Measurements from ENCODE around the gene SHISA7. TPM values are rescaled to one million over a fixed set of nuclear protein-coding genes. Genes with fewer than 3 reads are reported as not detected.

SHISA7 gene
- total and polyA plus RNA-seq, 4 donors = 1.6 TPM; not detected in 3

GRCh38 chr19:55461259-55461973 is 18.3 kb upstream of the SHISA7 start, which contains the start of gene ISOC2:
Gene ISOC2 (minus strand): TSS chr19:55461642. CDS start chr19:55456486, 5,156 bp downstream.
- WGBS = under 1% methylated on average over 54 of the region's 54 CpGs
- TF ChIP-seq FOXA1 (IDR thresholded peaks at IDR 0.05) (no peak), FOXA2 (IDR thresholded peaks at IDR 0.05) (no peak), SP1 (IDR thresholded peaks at IDR 0.05) (peak; percentile 96), RAD21 (IDR thresholded peaks at IDR 0.05) (no peak), MAX (IDR thresholded peaks at IDR 0.05) (peak; percentile 69), YY1 (IDR thresholded peaks at IDR 0.05) (peak; percentile 14), HNF4G (IDR thresholded peaks at IDR 0.05) (no peak), ZBTB33 (IDR thresholded peaks at IDR 0.05) (no peak), CTCF (IDR thresholded peaks at IDR 0.05; ENCODE audit: low read depth, low read length, missing input control) (no peak), RXRA (IDR thresholded peaks at IDR 0.05) (no peak), JUND (IDR thresholded peaks at IDR 0.05) (peak in 1 of 2 donors; percentile 21), ATF3 (IDR thresholded peaks at IDR 0.05) (no peak), REST (IDR thresholded peaks at IDR 0.05) (peak; percentile 55), HNF4A (conservative IDR thresholded peaks at IDR 0.05) (peak in 1 of 2 donors; percentile 51), GABPA (IDR thresholded peaks at IDR 0.05 in 1 of 2, conservative IDR thresholded peaks at IDR 0.05 in 1 of 2) (peak in 1 of 2 donors; percentile 37), EGR1 (IDR thresholded peaks at IDR 0.05; ENCODE audit: low read depth in 2 of 2) (peak in 1 of 2 donors; percentile 64)
- H3K27ac ChIP-seq (ENCODE audit: low read depth in 1 of 2, low read length in 2 of 2) = peak within 1 kb of the TSS; percentile 93 to 97

More at GRCh38 chr19:55461259-55461973, 18.3 kb upstream of the SHISA7 start, which contains the start of gene ISOC2:
- Histone ChIP-seq H3K36me3 (ENCODE audit: control insufficient read depth in 4 of 4, insufficient read depth in 3 of 4, low read depth in 1 of 4, low read length in 3 of 4) (peaks cover 0 to 3% (median under 1%) of the 10 kb centered on the region in 4 donors), H3K27me3 (ENCODE audit: control insufficient read depth in 4 of 4, insufficient read depth in 4 of 4, low read length in 3 of 4) (no peaks in the 10 kb centered on the region), H3K9ac (ENCODE audit: low read depth in 1 of 2, low read length in 2 of 2) (peak within 1 kb of the TSS; percentile 84), H3K4me1 (ENCODE audit: control insufficient read depth in 4 of 4, insufficient read depth in 4 of 4, low read length in 3 of 4) (peaks cover 12 to 34% (median 26%) of the 10 kb centered on the region in 4 donors), H3K9me3 (ENCODE audit: control insufficient read depth in 4 of 4, low read length in 3 of 4) (no peaks in the 10 kb centered on the region), H3K4me3 (ENCODE audit: low read depth in 1 of 3, low read length in 3 of 3) (peak within 1 kb of the TSS; percentile 77 to 86 (median 85))
- DNase-seq (ENCODE audit: low spot score) = peak; percentile 100
